ENCODE data around the gene OR6Q1.
"Not testable (repeated sequence)": the region's sequence is repeated elsewhere in the genome, so short reads cannot be mapped to it uniquely, and the experiment has no call there.

Gene OR6Q1

GRCh38 chr11:58030653-58031052 lies at the start of gene OR6Q1:
OR6Q1 (plus strand) TSS chr11:58030953; CDS start chr11:58030953, 0 bp downstream.
- no peak for DNase-seq (ENCODE audit: low read depth, low spot score)

- DNase-seq (ENCODE audit: low read depth, low spot score) = no peak
Measured at GRCh38 chr11:57981536-57981935, 49.2 kb upstream of the OR6Q1 start.

GRCh38 chr11:57982776-57983175 lies 48.0 kb upstream of the OR6Q1 start:
- DNase-seq (ENCODE audit: low read depth, low spot score) = no peak

GRCh38 chr11:57983191-57983590 lies 47.6 kb upstream of the OR6Q1 start:
- no peak for DNase-seq (ENCODE audit: low read depth, low spot score)

GRCh38 chr11:57999523-57999922 lies 31.2 kb upstream of the OR6Q1 start:
- not testable (repeated sequence) for DNase-seq (ENCODE audit: low read depth, low spot score)

GRCh38 chr11:58000021-58000420 lies 30.7 kb upstream of the OR6Q1 start:
- DNase-seq (ENCODE audit: low read depth, low spot score) = not testable (repeated sequence)

GRCh38 chr11:58000699-58001098 lies 30.1 kb upstream of the OR6Q1 start:
- no peak for DNase-seq (ENCODE audit: low read depth, low spot score)

- DNase-seq (ENCODE audit: low read depth, low spot score) = no peak
Measured at GRCh38 chr11:58003036-58003435, 27.7 kb upstream of the OR6Q1 start.

- DNase-seq (ENCODE audit: low read depth, low spot score) = no peak
Measured at GRCh38 chr11:58003591-58003990, 27.2 kb upstream of the OR6Q1 start.

- DNase-seq (ENCODE audit: low read depth, low spot score) = no peak
Measured at GRCh38 chr11:58004664-58005063, 26.1 kb upstream of the OR6Q1 start.

- no peak for DNase-seq (ENCODE audit: low read depth, low spot score)
Measured at GRCh38 chr11:58006940-58007339, 23.8 kb upstream of the OR6Q1 start.

GRCh38 chr11:58011771-58012170 lies 19.0 kb upstream of the OR6Q1 start:
- DNase-seq (ENCODE audit: low read depth, low spot score) = no peak

- DNase-seq (ENCODE audit: low read depth, low spot score) = no peak
Measured at GRCh38 chr11:58023435-58023931, 7.3 kb upstream of the OR6Q1 start, which contains the start of gene OR9Q1. OR9Q1 (plus strand) TSS chr11:58023881; CDS start chr11:58179445, 155,564 bp downstream.

- no peak for DNase-seq (ENCODE audit: low read depth, low spot score)
Measured at GRCh38 chr11:58024601-58025091, 6.1 kb upstream of the OR6Q1 start.

GRCh38 chr11:58027341-58027740 lies 3.4 kb upstream of the OR6Q1 start:
- DNase-seq (ENCODE audit: low read depth, low spot score) = no peak

- no peak for DNase-seq (ENCODE audit: low read depth, low spot score)
Measured at GRCh38 chr11:58028687-58029411, 1.9 kb upstream of the OR6Q1 start.

GRCh38 chr11:58034471-58034870 lies 3.7 kb downstream of the OR6Q1 start:
- no peak for DNase-seq (ENCODE audit: low read depth, low spot score)

GRCh38 chr11:58039589-58039988 lies 8.8 kb downstream of the OR6Q1 start:
- no peak for DNase-seq (ENCODE audit: low read depth, low spot score)

- DNase-seq (ENCODE audit: low read depth, low spot score) = no peak
Measured at GRCh38 chr11:58043379-58043778, 12.6 kb downstream of the OR6Q1 start.

GRCh38 chr11:58046231-58046630 lies 15.5 kb downstream of the OR6Q1 start:
- DNase-seq (ENCODE audit: low read depth, low spot score) = no peak

GRCh38 chr11:58047818-58048217 lies 17.1 kb downstream of the OR6Q1 start:
- DNase-seq (ENCODE audit: low read depth, low spot score) = no peak

GRCh38 chr11:58055806-58056401 lies 25.2 kb downstream of the OR6Q1 start:
- no peak for DNase-seq (ENCODE audit: low read depth, low spot score)

- no peak for DNase-seq (ENCODE audit: low read depth, low spot score)
Measured at GRCh38 chr11:58057481-58057880, 26.7 kb downstream of the OR6Q1 start.

Measured in activated CD4-positive, CD25-positive, alpha-beta regulatory T cell treated with anti-CD3 and anti-CD28 coated beads, Interleukin-2, amount 50 U/mL, for 16 hours (primary cell).